IMR-90 (cell line): Measurements from ENCODE around the gene PXN. TPM values are rescaled to one million over a fixed set of nuclear protein-coding genes. Genes with fewer than 3 reads are reported as not detected.

ENCODE experiments used
- ATAC-seq: fragments of 200-7000 bp; cut with Tn5 transposase; 2 replicates; pipeline ENCODE4 v1.9.1; 2020; ENCODE audit warnings: low read depth, mild to moderate bottlenecking, moderate library complexity
- BruUV-seq: library from RNA; stranded (reverse); fragments of 400-500 nt; replicated peaks from 2 replicates; lab custom pipeline; 2021; lab: Mats Ljungman, UMichigan
- CTCF ChIA-PET: fragments of 300-600 bp; formaldehyde crosslinking; extraction: SDS; loops from one replicate; lab custom pipeline; 2021; ENCODE audit warnings: antibody characterized with exemption; lab: Yijun Ruan, JAX
- POLR2A ChIA-PET: fragments of 300-600 bp; sonication (Branson Sonifier 250); formaldehyde crosslinking; loops from one replicate; lab custom pipeline; 2022; ENCODE audit warnings: antibody characterized with exemption; ENCODE audit not compliant: unreplicated experiment; lab: Charles Lee
- DNase-seq: peaks from one replicate; pipeline ENCODE4 v3.0.0; 2013
- H2AFZ ChIP-seq: replicated peaks from 2 replicates; pipeline ENCODE3; 2013; ENCODE audit warnings: low read length, mild to moderate bottlenecking; ENCODE audit not compliant: poor library complexity
- H2AK5ac ChIP-seq: 2 replicates; pipeline ENCODE4 v1.6.1; 2013; ENCODE audit warnings: low read depth, low read length, inconsistent platforms
- H2AK9ac ChIP-seq: replicated peaks from 2 replicates; pipeline ENCODE3; 2013; ENCODE audit warnings: mild to moderate bottlenecking, low read depth, low read length, moderate library complexity; ENCODE audit not compliant: poor library complexity
- H2BK120ac ChIP-seq: 2 replicates; pipeline ENCODE4 v1.6.1; 2013; ENCODE audit warnings: low read depth, low read length, inconsistent platforms
- H2BK15ac ChIP-seq: 3 replicates; pipeline ENCODE4 v1.6.1; 2013; ENCODE audit warnings: low read depth, low read length, inconsistent platforms
- H2BK20ac ChIP-seq: 2 replicates; pipeline ENCODE4 v1.6.1; 2013; ENCODE audit warnings: low read depth, mild to moderate bottlenecking, inconsistent platforms, low read length, moderate library complexity
- H2BK5ac ChIP-seq: 2 replicates; pipeline ENCODE4 v1.6.1; 2013; ENCODE audit warnings: mild to moderate bottlenecking, low read depth, low read length, inconsistent platforms; ENCODE audit not compliant: poor library complexity, severe bottlenecking
- H3K14ac ChIP-seq: replicated peaks from 2 replicates; pipeline ENCODE4 v1.6.1; 2013; ENCODE audit warnings: low read depth, low read length, inconsistent platforms
- H3K18ac ChIP-seq: 2 replicates; pipeline ENCODE4 v1.6.1; 2013; ENCODE audit warnings: low read depth, low read length, control low read depth
- H3K23ac ChIP-seq: 2 replicates; pipeline ENCODE4 v1.6.1; 2013; ENCODE audit warnings: low read depth, low read length, inconsistent platforms
- H3K27ac ChIP-seq: 2 replicates; pipeline ENCODE4 v1.5.1; 2013; ENCODE audit warnings: mild to moderate bottlenecking, control low read depth, low read length; ENCODE audit not compliant: insufficient read depth
- H3K27me3 ChIP-seq: 2 replicates; pipeline ENCODE4 v1.6.1; 2013; ENCODE audit warnings: low read length; ENCODE audit not compliant: control insufficient read depth, insufficient read depth
- H3K36me3 ChIP-seq: 2 replicates; pipeline ENCODE4 v1.6.1; 2013; ENCODE audit warnings: low read length, mixed read lengths; ENCODE audit not compliant: control insufficient read depth, insufficient read depth
- H3K4ac ChIP-seq: 2 replicates; pipeline ENCODE4 v1.6.1; 2013; ENCODE audit warnings: low read depth, low read length, inconsistent platforms
- H3K4me1 ChIP-seq: 2 replicates; pipeline ENCODE4 v1.6.1; 2013; ENCODE audit warnings: low read length, mixed read lengths; ENCODE audit not compliant: control insufficient read depth, insufficient read depth
- H3K4me2 ChIP-seq: 2 replicates; pipeline ENCODE4 v1.6.1; 2013; ENCODE audit warnings: low read depth, mild to moderate bottlenecking, control low read depth, low read length, moderate library complexity
- H3K4me3 ChIP-seq: 2 replicates; pipeline ENCODE4 v1.5.1; 2013; ENCODE audit warnings: low read depth, mild to moderate bottlenecking, control low read depth, low read length, moderate library complexity; ENCODE audit not compliant: insufficient read depth
- H3K56ac ChIP-seq: 2 replicates; pipeline ENCODE4 v1.6.1; 2013; ENCODE audit warnings: low read length, inconsistent platforms; ENCODE audit not compliant: insufficient read depth; ENCODE audit errors: extremely low read depth
- H3K79me1 ChIP-seq, 2 experiments: 2 replicates each; pipeline ENCODE4 v1.6.1; 2013; ENCODE audit warnings: low read length in 2 of 2, inconsistent platforms in 1 of 2, low read depth in 1 of 2
- H3K9ac ChIP-seq: 2 replicates; pipeline ENCODE4 v1.6.1; 2013; ENCODE audit warnings: low read depth, low read length, control low read depth
- H3K9me1 ChIP-seq: 2 replicates; pipeline ENCODE4 v1.6.1; 2013; ENCODE audit warnings: low read length, inconsistent platforms; ENCODE audit not compliant: insufficient read depth
- H3K9me3 ChIP-seq: 2 replicates; pipeline ENCODE4 v1.6.1; 2013; ENCODE audit warnings: low read length; ENCODE audit not compliant: control insufficient read depth, insufficient read depth
- H4K20me1 ChIP-seq: 2 replicates; pipeline ENCODE4 v1.6.1; 2013; ENCODE audit warnings: low read length, inconsistent platforms; ENCODE audit not compliant: insufficient read depth
- H4K5ac ChIP-seq: 2 replicates; pipeline ENCODE4 v1.6.1; 2013; ENCODE audit warnings: mild to moderate bottlenecking, low read depth, low read length, control low read depth
- H4K8ac ChIP-seq, 2 experiments: 2 replicates each; pipeline ENCODE4 v1.6.1; 2013; ENCODE audit warnings: low read depth in 2 of 2, low read length in 2 of 2, control low read depth in 1 of 2, inconsistent platforms in 1 of 2
- H4K91ac ChIP-seq: 2 replicates; pipeline ENCODE4 v1.6.1; 2013; ENCODE audit warnings: low read depth, low read length, inconsistent platforms; ENCODE audit not compliant: insufficient read depth
- CEBPB ChIP-seq: IDR thresholded peaks from 2 replicates; pipeline ENCODE4 v1.6.1; 2012; ENCODE audit warnings: low read depth, low read length, improper control_type of control experiment
- RCOR1 ChIP-seq: IDR thresholded peaks from 2 replicates; pipeline ENCODE4 v1.6.1; 2012; ENCODE audit warnings: mild to moderate bottlenecking, low read length, improper control_type of control experiment; ENCODE audit not compliant: insufficient replicate concordance
- WGBS, 2 experiments: methylation state at CpG; one replicate each; pipeline versions ENCODE4 v1.1.5 to v1.1.7; 2013; ENCODE audit warnings: missing lambda C conversion rate in 2 of 2; ENCODE audit not compliant: insufficient read length in 1 of 2; ENCODE audit errors: extremely low coverage in 2 of 2; 5-methylcytosine and 5-hydroxymethylcytosine counted together
- dilution Hi-C: fragments of 300-500 bp; cut with HindIII; formaldehyde crosslinking; loops from one replicate; pipeline ENCODE4 v1.14.3; 2018; ENCODE audit warnings: low sequenced_read_pairs; ENCODE audit not compliant: unreplicated experiment
- in situ Hi-C: fragments of 300-500 bp; cut with MboI; formaldehyde crosslinking; loops from 3 replicates; pipeline ENCODE4 v1.14.3; 2019; ENCODE audit warnings: low sequenced_read_pairs, inconsistent platforms, mixed read lengths
- intact Hi-C: fragments of 100-400 bp; cut with micrococcal nuclease; formaldehyde crosslinking; loops from 2 replicates; pipeline ENCODE4 v1.10.0; 2022
- polyA plus RNA-seq, 3 experiments: library from polyadenylated mRNA; depleted of rRNA; stranded (reverse); fragments of >200 nt; gene quantifications; 2 replicates each; pipeline ENCODE4 v1.2.3, GENCODE V29; 2012; ENCODE audit warnings: low replicate concordance in 1 of 3
- total RNA-seq: library from RNA; depleted of rRNA; stranded (reverse); fragments of >200 nt; gene quantifications from 2 replicates; pipeline ENCODE4 v1.2.3, GENCODE V29; 2012

Gene PXN
- total and polyA plus RNA-seq, 2 of the 4 experiments (the other 2 are of a cell fraction): 46.6 to 134 TPM

GRCh38 chr12:120290609-120291305 is 25.2 kb upstream of the PXN start:
- Histone ChIP-seq H3K4me3 (peak overlapping the region; percentile 14), H3K79me1 (no peaks in the 10 kb centered on the region), H2AK5ac (no peak overlapping the region), H3K4me1 (peaks cover 9% of the 10 kb centered on the region; the same call in 1 of the 2 replicates), H2BK5ac (peak overlapping the region; percentile 19), H3K27me3 (no peaks in the 10 kb centered on the region), H2AFZ (peak overlapping the region; percentile 77), H3K23ac (peak overlapping the region; percentile 33; the same call in 1 of the 2 replicates), H4K20me1 (peaks cover 20% of the 10 kb centered on the region), H4K8ac (peak overlapping the region in 1 of 2 experiments; percentile 10; a peak in 1 of 4 replicates), H3K9me3 (no peaks in the 10 kb centered on the region), H3K9me1 (peaks cover 6% of the 10 kb centered on the region; the same call in 1 of the 2 replicates), H3K56ac (no peak overlapping the region), H2BK120ac (peak overlapping the region; percentile 12; the same call in 1 of the 2 replicates), H3K36me3 (no peaks in the 10 kb centered on the region), H4K91ac (no peak overlapping the region), H3K4ac (peak overlapping the region; percentile 8), H3K18ac (no peak overlapping the region), H2BK15ac (no peak overlapping the region; the same call in 2 of the 3 replicates), H3K9ac (peak overlapping the region; percentile 20), H2BK20ac (no peak overlapping the region), H3K14ac (peak overlapping the region; percentile 77; the same call in 1 of the 2 replicates), H2AK9ac (no peak overlapping the region), H3K27ac (peak overlapping the region; percentile 26), H3K4me2 (peak overlapping the region; percentile 83), H4K5ac (no peak overlapping the region)
- ChIA-PET CTCF (interaction anchor here (0.8 to 1.4 kb wide), 3 partner anchors 11 to 90 kb away, joined by 3 to 7 read pairs (median 3); partner anchors contain the start of genes RPLP0 and SIRT4), POLR2A (interaction anchor here (0.5 to 3.2 kb wide), 24 partner anchors 8 to 711 kb away, joined by 3 to 45 read pairs (median 6); partner anchors contain the start of genes PLA2G1B, PXN, RPLP0 and SIRT4)
- TF ChIP-seq CEBPB (peak; percentile 36; the same call in 1 of the 2 replicates), RCOR1 (no peak)
- 48% methylated on average over 8 of the region's 22 CpGs; no CpG with 5 or more reads in 1 of the 2 experiments for WGBS, 2 experiments
- ATAC-seq (no peak; the same call in 1 of the 2 replicates), DNase-seq (no peak)
- dilution Hi-C loops (no loop called here), intact Hi-C loops (loop anchor here (1.0 kb wide), 1 partner anchor 62 kb away; no protein-coding TSS in a partner anchor), in situ Hi-C loops (no loop called here)
- BruUV-seq: no TSS peak
